Testis (tissue), 3 donors: ENCODE results near the gene COL4A2. TPM values are rescaled to one million over a fixed set of nuclear protein-coding genes. Genes with fewer than 3 reads are reported as not detected.

Experiments used
- DNase-seq: peaks from one replicate; pipeline ENCODE4 v3.0.0-alpha.2; 2019
- H3K27ac ChIP-seq, 2 donors: fragments of 200-600 bp; sonication (generic); one replicate each; pipeline ENCODE4 v1.5.1; 2019
- H3K27me3 ChIP-seq: fragments of 200-600 bp; sonication (generic); one replicate; pipeline ENCODE4 v1.5.1; 2019
- H3K36me3 ChIP-seq: fragments of 200-600 bp; sonication (generic); one replicate; pipeline ENCODE4 v1.5.1; 2017; ENCODE audit warnings: low read depth; ENCODE audit errors: missing control alignments
- H3K4me1 ChIP-seq: fragments of 200-600 bp; sonication (generic); one replicate; pipeline ENCODE4 v1.5.1; 2019
- H3K4me3 ChIP-seq, 2 donors: fragments of 200-600 bp; sonication (generic); one replicate each; pipeline ENCODE4 v1.5.1; 2017 to 2019
- H3K9me3 ChIP-seq: fragments of 200-600 bp; sonication (generic); one replicate; pipeline ENCODE4 v1.5.1; 2017
- CTCF ChIP-seq, 3 experiments: fragments of 450-650 bp in 2 of 3; fragments of 200-600 bp in 1 of 3; sonication (generic) in 1 of 3; IDR thresholded peaks; one replicate each; pipeline ENCODE4 v1.5.1; 2016 to 2019; ENCODE audit warnings: antibody characterized with exemption in 3 of 3, mild to moderate bottlenecking in 2 of 3, moderate library complexity in 1 of 3
- POLR2A ChIP-seq: fragments of 450-650 bp; IDR thresholded peaks from one replicate; pipeline ENCODE4 v1.6.1; 2017; ENCODE audit warnings: antibody characterized with exemption, mild to moderate bottlenecking, moderate library complexity
- WGBS, 2 donors: methylation state at CpG; one replicate each; pipeline ENCODE4 v1.1.5; 2018; 5-methylcytosine and 5-hydroxymethylcytosine counted together
- intact Hi-C: fragments of 100-400 bp; cut with DNase I; formaldehyde crosslinking; loops from one replicate; pipeline ENCODE4 v1.15.1; 2023; ENCODE audit warnings: low total_unique reads
- microRNA-seq, 2 donors: library from miRNA; unstranded; fragments of <30 nt; microRNA quantifications; one replicate each; pipeline ENCODE4, GENCODE V29; 2016; ENCODE audit warnings: borderline number of aligned reads in 2 of 2, borderline replicate concordance in 1 of 2
- polyA plus RNA-seq: library from polyadenylated mRNA; stranded (reverse); fragments of 350-450 nt; fragmentation: Illumina TruSeq; extraction: RNeasy Lipid Tissue Mini Kit (QIAGEN cat#74804); gene quantifications from one replicate; pipeline ENCODE4 v1.2.3, GENCODE V29; 2014; ENCODE audit warnings: low read depth, low replicate concordance; ENCODE audit not compliant: insufficient read depth
- small RNA-seq, 2 donors: library from RNA; depleted of rRNA; stranded (forward); fragments of <200 nt; gene quantifications; one replicate each; pipeline ENCODE3, GENCODE V24; 2016
- total RNA-seq, 2 donors: library from RNA; depleted of rRNA; stranded (reverse); fragments of >200 nt; gene quantifications; one replicate each; pipeline ENCODE4 v1.2.3, GENCODE V29; 2016

COL4A2 gene
- total and polyA plus RNA-seq, 3 donors from 2014 or later = 69.1 to 89.9 (median 81.0) TPM

- Histone ChIP-seq H3K9me3 (no peaks in the 10 kb centered on the region), H3K4me1 (peaks cover 28% of the 10 kb centered on the region), H3K36me3 (no peaks in the 10 kb centered on the region), H3K27me3 (no peaks in the 10 kb centered on the region), H3K27ac (peak overlapping the region; percentile 79 to 93), H3K4me3 (peak overlapping the region; percentile 84)
- TF ChIP-seq POLR2A = no peak
- no peak for TF ChIP-seq CTCF (IDR thresholded peaks at IDR 0.05)
- DNase-seq = no peak
- WGBS, 2 donors = 0 to 3% methylated on average over 24 of the region's 24 CpGs
- intact Hi-C loops = no loop called here
Measured at GRCh38 chr13:110562036-110562597, 255.0 kb downstream of the COL4A2 start.

Small RNA genes lying within 50 kb of the gene (microRNA-seq; reads per million reads assigned to microRNA genes)
- 0 reads per million in 2 donors for gene MIR8073

Small RNA genes lying within 50 kb of the gene (small RNA-seq; reads per million reads assigned to genes)
- 0 reads per million in 2 donors for gene MIR8073

Other genes starting within 250 kb of the COL4A2 start
- gene COL4A1, start 127 bp upstream of the COL4A2 start, total RNA-seq = 10 to 100 TPM; 35.5 to 39.0 TPM
- 43.0 TPM for gene COL4A1, start 127 bp upstream of the COL4A2 start, polyA plus RNA-seq